AG09309 (cell line): ENCODE results near the gene GPR27.

ENCODE experiments used
- DNase-seq: peaks from one replicate; pipeline ENCODE4 v3.0.0-alpha.2; 2010; ENCODE audit warnings: low read depth
- H3K4me3 ChIP-seq: 2 replicates; pipeline ENCODE4 v1.5.1; 2011; ENCODE audit warnings: mild to moderate bottlenecking, low read depth, low read length, moderate library complexity; ENCODE audit not compliant: control insufficient read depth
- TF ChIP-seq, protein P1 (sequence below): IDR thresholded peaks from 2 replicates; pipeline ENCODE4 v1.5.1; 2011; ENCODE audit warnings: mild to moderate bottlenecking, low read depth, low read length, inconsistent platforms; ENCODE audit not compliant: insufficient read depth, control insufficient read depth; ENCODE audit errors: missing control alignments

GPR27 gene

GRCh38 chr3:71780430-71780829, 26.8 kb downstream of the GPR27 start:
- TF ChIP-seq, protein P1, sequence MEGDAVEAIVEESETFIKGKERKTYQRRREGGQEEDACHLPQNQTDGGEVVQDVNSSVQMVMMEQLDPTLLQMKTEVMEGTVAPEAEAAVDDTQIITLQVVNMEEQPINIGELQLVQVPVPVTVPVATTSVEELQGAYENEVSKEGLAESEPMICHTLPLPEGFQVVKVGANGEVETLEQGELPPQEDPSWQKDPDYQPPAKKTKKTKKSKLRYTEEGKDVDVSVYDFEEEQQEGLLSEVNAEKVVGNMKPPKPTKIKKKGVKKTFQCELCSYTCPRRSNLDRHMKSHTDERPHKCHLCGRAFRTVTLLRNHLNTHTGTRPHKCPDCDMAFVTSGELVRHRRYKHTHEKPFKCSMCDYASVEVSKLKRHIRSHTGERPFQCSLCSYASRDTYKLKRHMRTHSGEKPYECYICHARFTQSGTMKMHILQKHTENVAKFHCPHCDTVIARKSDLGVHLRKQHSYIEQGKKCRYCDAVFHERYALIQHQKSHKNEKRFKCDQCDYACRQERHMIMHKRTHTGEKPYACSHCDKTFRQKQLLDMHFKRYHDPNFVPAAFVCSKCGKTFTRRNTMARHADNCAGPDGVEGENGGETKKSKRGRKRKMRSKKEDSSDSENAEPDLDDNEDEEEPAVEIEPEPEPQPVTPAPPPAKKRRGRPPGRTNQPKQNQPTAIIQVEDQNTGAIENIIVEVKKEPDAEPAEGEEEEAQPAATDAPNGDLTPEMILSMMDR = no peak
- DNase-seq = no peak
- no peak overlapping the region for H3K4me3 ChIP-seq

- TF ChIP-seq, protein P1 = no peak
- no peak overlapping the region for H3K4me3 ChIP-seq
- DNase-seq = no peak
These were observed 29.5 kb downstream of the GPR27 start for GRCh38 chr3:71783152-71783551.

- no peak overlapping the region for H3K4me3 ChIP-seq
- no peak for DNase-seq
- TF ChIP-seq, protein P1 = no peak
These were observed 30.7 kb downstream of the GPR27 start for GRCh38 chr3:71784201-71784913.

- DNase-seq = no peak
- TF ChIP-seq, protein P1 = no peak
- no peak within 1 kb of the TSS for H3K4me3 ChIP-seq
These were observed 31.4 kb downstream of the GPR27 start, which contains the start of gene PROK2 for GRCh38 chr3:71784914-71785531. PROK2 (minus strand) TSS chr3:71785148; CDS start chr3:71785052, 96 bp downstream.

- TF ChIP-seq, protein P1 = no peak
- no peak for DNase-seq
- H3K4me3 ChIP-seq = no peak overlapping the region
These were observed 32.0 kb downstream of the GPR27 start for GRCh38 chr3:71785532-71786216.

GRCh38 chr3:71786217-71786549, 32.5 kb downstream of the GPR27 start:
- H3K4me3 ChIP-seq = no peak overlapping the region
- TF ChIP-seq, protein P1 = no peak
- DNase-seq = no peak
